HCT116 (cell line): Measurements from ENCODE around the gene SLC6A17. TPM values are rescaled to one million over a fixed set of nuclear protein-coding genes. Genes with fewer than 3 reads are reported as not detected.

ENCODE experiments used
- ATAC-seq: fragments of 200-7000 bp; cut with Tn5 transposase; 2 replicates; pipeline ENCODE4 v1.9.1; 2020; ENCODE audit warnings: mild to moderate bottlenecking, moderate library complexity
- BruUV-seq: library from RNA; stranded (reverse); fragments of 400-500 nt; replicated peaks from 2 replicates; lab custom pipeline; 2021; lab: Mats Ljungman, UMichigan
- CTCF ChIA-PET: fragments of 300-600 bp; sonication (Branson Sonifier 250); formaldehyde crosslinking; loops from one replicate; lab custom pipeline; 2021; ENCODE audit warnings: antibody characterized with exemption; lab: Charles Lee
- POLR2A ChIA-PET: fragments of 300-600, 350-600 bp; sonication (Branson Sonifier 250); formaldehyde crosslinking; loops from one replicate; lab custom pipeline; 2021; ENCODE audit warnings: antibody characterized with exemption; lab: Charles Lee
- RAD21 ChIA-PET, 2 experiments: fragments of 300-600 bp; sonication (Branson Sonifier 250); formaldehyde crosslinking; loops; one replicate each; lab custom pipeline; 2023; ENCODE audit warnings: low total read pairs in 2 of 2; ENCODE audit not compliant: uncharacterized antibody in 2 of 2, unreplicated experiment in 2 of 2, low non-redundant PET in 1 of 2; lab: Charles Lee
- DNase-seq: peaks from one replicate; pipeline ENCODE4 v3.0.0-alpha.2; 2010; ENCODE audit warnings: low read depth, low spot score
- H2AFZ ChIP-seq: fragments of 200-600 bp; shearing (Covaris generic), sonication (generic); 2 replicates; pipeline ENCODE4 v1.6.1; 2017; ENCODE audit warnings: low read depth, mixed run types, mixed read lengths, antibody characterized with exemption, low read length; ENCODE audit not compliant: poor library complexity, severe bottlenecking
- H3K27ac ChIP-seq: 2 replicates; pipeline ENCODE4 v1.5.1; 2012; ENCODE audit warnings: low read depth, low read length
- H3K27me3 ChIP-seq: fragments of 200-600 bp; sonication (generic); 2 replicates; pipeline ENCODE4 v1.6.1; 2016; ENCODE audit warnings: mixed run types, low read length, mixed read lengths; ENCODE audit not compliant: insufficient read depth
- H3K36me3 ChIP-seq, 2 experiments: fragments of 200-500 bp in 1 of 2; fragments of 200-600 bp in 1 of 2; sonication (Bioruptor generic) in 1 of 2; sonication (generic) in 1 of 2; 2 replicates each; pipeline versions ENCODE4 v1.5.1 to v1.6.1; 2014 to 2016; ENCODE audit warnings: low read length in 2 of 2, inconsistent platforms in 1 of 2, mixed read lengths in 1 of 2, mixed run types in 1 of 2; ENCODE audit not compliant: insufficient read depth in 2 of 2, control insufficient read depth in 1 of 2
- H3K4me1 ChIP-seq, 2 experiments: fragments of 200-600 bp in 1 of 2; sonication (generic) in 1 of 2; 2 replicates each; pipeline versions ENCODE4 v1.5.1 to v1.6.1; 2012 to 2017; ENCODE audit warnings: low read length in 2 of 2, inconsistent platforms in 1 of 2, mild to moderate bottlenecking in 1 of 2, mixed read lengths in 1 of 2, mixed run types in 1 of 2, moderate library complexity in 1 of 2; ENCODE audit not compliant: insufficient read depth in 2 of 2, control insufficient read depth in 1 of 2
- H3K4me2 ChIP-seq: fragments of 200-600 bp; sonication (generic); 2 replicates; pipeline ENCODE4 v1.6.1; 2017; ENCODE audit warnings: mixed run types, low read length, mixed read lengths
- H3K4me3 ChIP-seq, 2 experiments: fragments of 200-600 bp in 1 of 2; sonication (generic) in 1 of 2; replicated peaks in 1 of 2; 2 replicates each; pipeline ENCODE4 v1.5.1; 2011 to 2016; ENCODE audit warnings: low read length in 2 of 2, control low read depth in 1 of 2, low read depth in 1 of 2, mild to moderate bottlenecking in 1 of 2, mixed read lengths in 1 of 2, mixed run types in 1 of 2
- H3K79me2 ChIP-seq: fragments of 200-600 bp; sonication (generic); 2 replicates; pipeline ENCODE4 v1.6.1; 2017; ENCODE audit warnings: mild to moderate bottlenecking, mixed run types, low read length, moderate library complexity, mixed read lengths; ENCODE audit not compliant: insufficient read depth
- H3K9ac ChIP-seq: fragments of 200-600 bp; sonication (generic); 2 replicates; pipeline ENCODE4 v1.6.1; 2016; ENCODE audit warnings: low read length, mixed read lengths
- H3K9me2 ChIP-seq: fragments of 200-600 bp; sonication (generic), shearing (Covaris generic); 2 replicates; pipeline ENCODE4 v1.6.1; 2017; ENCODE audit warnings: mixed run types, mild to moderate bottlenecking, moderate library complexity; ENCODE audit not compliant: insufficient read depth
- H3K9me3 ChIP-seq, 2 experiments: fragments of 200-500 bp in 1 of 2; fragments of 200-600 bp in 1 of 2; sonication (Bioruptor generic) in 1 of 2; sonication (generic) in 1 of 2; 2 replicates each; pipeline ENCODE4 v1.6.1; 2014 to 2017; ENCODE audit warnings: low read length in 2 of 2, mixed read lengths in 2 of 2, inconsistent platforms in 1 of 2, low read depth in 1 of 2, mild to moderate bottlenecking in 1 of 2, mixed run types in 1 of 2, moderate library complexity in 1 of 2; ENCODE audit not compliant: control insufficient read depth in 1 of 2, insufficient read depth in 1 of 2
- H4K20me1 ChIP-seq: fragments of 200-600 bp; sonication (generic), shearing (Covaris generic); 2 replicates; pipeline ENCODE4 v1.6.1; 2017; ENCODE audit warnings: mixed run types, mild to moderate bottlenecking, moderate library complexity; ENCODE audit not compliant: insufficient read depth
- CBX3 ChIP-seq: IDR thresholded peaks from 2 replicates; pipeline ENCODE4 v1.6.1; 2012; ENCODE audit warnings: low read depth
- EGR1 ChIP-seq: IDR thresholded peaks from 2 replicates; pipeline ENCODE4 v1.6.1; 2012; ENCODE audit warnings: low read depth
- ELF1 ChIP-seq: IDR thresholded peaks from 2 replicates; pipeline ENCODE4 v1.6.1; 2012; ENCODE audit warnings: low read depth, borderline replicate concordance
- EZH2 ChIP-seq: fragments of 200-600 bp; sonication (generic); IDR thresholded peaks from 2 replicates; pipeline ENCODE4 v1.6.1; 2017; ENCODE audit warnings: antibody characterized with exemption, mixed run types
- EZH2phosphoT487 ChIP-seq: fragments of 200-600 bp; IDR thresholded peaks from 2 replicates; pipeline ENCODE4 v1.6.1; 2018; ENCODE audit warnings: antibody characterized with exemption, borderline replicate concordance
- FOSL1 ChIP-seq: IDR thresholded peaks from 2 replicates; pipeline ENCODE4 v1.6.1; 2012; ENCODE audit warnings: low read depth
- JUND ChIP-seq: IDR thresholded peaks from 2 replicates; pipeline ENCODE4 v1.6.1; 2012
- POLR2AphosphoS5 ChIP-seq: IDR thresholded peaks from 2 replicates; pipeline ENCODE4 v1.6.1; 2011; ENCODE audit warnings: mild to moderate bottlenecking, low read depth, low read length, moderate library complexity
- RAD21 ChIP-seq: IDR thresholded peaks from 2 replicates; pipeline ENCODE4 v1.6.1; 2012; ENCODE audit warnings: low read depth, mild to moderate bottlenecking
- SIN3A ChIP-seq: IDR thresholded peaks from 2 replicates; pipeline ENCODE4 v1.6.1; 2012; ENCODE audit warnings: low read depth
- SP1 ChIP-seq: IDR thresholded peaks from 2 replicates; pipeline ENCODE4 v1.6.1; 2012; ENCODE audit warnings: low read depth
- SRF ChIP-seq: IDR thresholded peaks from 2 replicates; pipeline ENCODE4 v1.6.1; 2012; ENCODE audit warnings: low read depth
- TCF7L2 ChIP-seq: IDR thresholded peaks from 2 replicates; pipeline ENCODE4 v1.7.0; 2011; ENCODE audit warnings: borderline replicate concordance, inconsistent platforms; ENCODE audit not compliant: insufficient read depth, insufficient read length; ENCODE audit errors: extremely low read depth
- YY1 ChIP-seq: IDR thresholded peaks from 2 replicates; pipeline ENCODE4 v1.6.1; 2011; ENCODE audit warnings: low read length, low read depth, moderate library complexity, mild to moderate bottlenecking; ENCODE audit not compliant: insufficient replicate concordance; ENCODE audit errors: extremely low read depth
- ZFX ChIP-seq: fragments of 450-650 bp; IDR thresholded peaks from 2 replicates; pipeline ENCODE4 v1.6.1; 2017
- ZNF274 ChIP-seq: fragments of 200-500 bp; sonication (Bioruptor generic); IDR thresholded peaks from 2 replicates; pipeline ENCODE4 v1.6.1; 2014; ENCODE audit warnings: mild to moderate bottlenecking, low read depth, low read length, inconsistent platforms
- intact Hi-C: fragments of 100-400 bp; cut with micrococcal nuclease; formaldehyde crosslinking; loops from 2 replicates; pipeline ENCODE4 v1.10.0; 2022
- total RNA-seq: library from RNA; stranded (reverse); gene quantifications from one replicate; pipeline ENCODE4 v1.2.1, GENCODE V29; 2021; ENCODE audit not compliant: unreplicated experiment
- TF ChIP-seq, protein P1 (sequence below): IDR thresholded peaks from 2 replicates; pipeline ENCODE4 v1.6.1; 2012; ENCODE audit warnings: low read depth
- TF ChIP-seq, protein P2 (sequence below), 3 experiments: fragments of 200-600 bp in 1 of 3; sonication (generic) in 1 of 3; IDR thresholded peaks in 2 of 3; conservative IDR thresholded peaks in 1 of 3; 2 replicates each; pipeline ENCODE4 v1.5.1; 2012 to 2017; ENCODE audit warnings: low read depth in 2 of 3, low read length in 2 of 3, antibody characterized with exemption in 1 of 3, borderline replicate concordance in 1 of 3, control low read depth in 1 of 3, mild to moderate bottlenecking in 1 of 3, mixed read lengths in 1 of 3, mixed run types in 1 of 3, moderate library complexity in 1 of 3; ENCODE audit not compliant: insufficient read depth in 1 of 3

SLC6A17 gene
- total RNA-seq, 1 experiment from 2014 or later = 10.5 TPM

DNA sequence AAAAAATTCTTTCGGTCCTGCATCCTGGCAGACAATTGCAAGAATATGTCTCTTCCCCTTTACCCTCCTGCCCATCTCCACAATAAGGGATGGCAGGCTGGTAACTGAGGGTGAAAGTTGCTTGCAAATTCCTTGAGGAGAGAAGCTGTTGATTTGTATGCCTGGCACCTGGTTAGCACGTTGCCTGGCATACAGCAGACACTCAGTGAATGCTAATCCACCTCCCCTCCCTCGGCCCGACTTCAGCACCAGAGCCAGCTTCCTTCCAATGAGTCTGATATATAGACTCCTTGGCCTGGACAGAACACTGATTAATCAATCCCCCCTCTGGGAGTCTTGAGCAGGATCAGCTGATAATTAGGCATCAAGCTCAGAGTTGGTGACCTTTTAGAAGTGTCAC lies 99.0 kb downstream of the SLC6A17 start:
- POLR2A ChIA-PET = no interaction called here
- Histone ChIP-seq H4K20me1 (no peaks in the 10 kb centered on the region), H3K27ac (no peak overlapping the region), H3K79me2 (no peaks in the 10 kb centered on the region), H3K9me3 (no peaks in the 10 kb centered on the region), H3K27me3 (no peaks in the 10 kb centered on the region), H3K9me2 (no peaks in the 10 kb centered on the region), H3K4me3 (no peak overlapping the region), H3K4me1 (no peaks in the 10 kb centered on the region), H2AFZ (no peak overlapping the region), H3K36me3 (no peaks in the 10 kb centered on the region), H3K4me2 (no peak overlapping the region), H3K9ac (no peak overlapping the region)
- RAD21 ChIA-PET = no interaction called here
- TF ChIP-seq ELF1 (no peak), ZNF274 (no peak), EZH2phosphoT487 (no peak), YY1 (no peak), TCF7L2 (no peak), POLR2AphosphoS5 (no peak), EZH2 (no peak), FOSL1 (no peak), SRF (no peak), CBX3 (no peak), RAD21 (no peak), EGR1 (no peak), JUND (no peak), SP1 (no peak)
- CTCF ChIA-PET = no interaction called here
- intact Hi-C loops = no loop called here
- BruUV-seq = no TSS peak
- DNase-seq = no peak
- ATAC-seq = no peak

DNA sequence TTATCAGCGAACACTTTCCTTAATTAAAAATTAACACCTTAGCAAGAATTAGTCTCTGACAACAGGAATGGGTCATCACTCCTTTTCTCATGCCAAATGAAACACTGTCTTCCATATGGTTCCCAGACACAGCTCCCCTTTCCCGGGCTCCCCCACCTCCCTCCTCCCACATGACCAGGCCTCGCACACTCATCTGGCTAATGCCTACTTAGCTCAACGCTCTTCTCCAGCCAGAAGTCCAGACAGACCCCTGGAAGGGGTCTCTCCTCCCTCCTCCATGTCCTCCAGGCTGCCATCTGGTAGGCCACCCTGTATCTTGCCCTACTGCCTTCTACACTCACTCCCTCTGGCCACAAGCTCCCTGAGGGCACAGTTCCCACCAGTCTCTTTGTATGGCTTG lies 99.7 kb downstream of the SLC6A17 start:
- Histone ChIP-seq H3K27me3 (no peaks in the 10 kb centered on the region), H3K4me2 (no peak overlapping the region), H3K27ac (no peak overlapping the region), H3K79me2 (no peaks in the 10 kb centered on the region), H3K36me3 (no peaks in the 10 kb centered on the region), H3K9ac (no peak overlapping the region), H2AFZ (no peak overlapping the region), H3K9me3 (no peaks in the 10 kb centered on the region), H4K20me1 (no peaks in the 10 kb centered on the region), H3K4me1 (no peaks in the 10 kb centered on the region), H3K4me3 (no peak overlapping the region), H3K9me2 (no peaks in the 10 kb centered on the region)
- no TSS peak for BruUV-seq
- no peak for ATAC-seq
- CTCF ChIA-PET = no interaction called here
- DNase-seq = no peak
- intact Hi-C loops = no loop called here
- POLR2A ChIA-PET = no interaction called here
- RAD21 ChIA-PET = no interaction called here
- TF ChIP-seq EZH2phosphoT487 (no peak), SIN3A (no peak), ELF1 (no peak), ZFX (no peak)
- TF ChIP-seq, protein P1, sequence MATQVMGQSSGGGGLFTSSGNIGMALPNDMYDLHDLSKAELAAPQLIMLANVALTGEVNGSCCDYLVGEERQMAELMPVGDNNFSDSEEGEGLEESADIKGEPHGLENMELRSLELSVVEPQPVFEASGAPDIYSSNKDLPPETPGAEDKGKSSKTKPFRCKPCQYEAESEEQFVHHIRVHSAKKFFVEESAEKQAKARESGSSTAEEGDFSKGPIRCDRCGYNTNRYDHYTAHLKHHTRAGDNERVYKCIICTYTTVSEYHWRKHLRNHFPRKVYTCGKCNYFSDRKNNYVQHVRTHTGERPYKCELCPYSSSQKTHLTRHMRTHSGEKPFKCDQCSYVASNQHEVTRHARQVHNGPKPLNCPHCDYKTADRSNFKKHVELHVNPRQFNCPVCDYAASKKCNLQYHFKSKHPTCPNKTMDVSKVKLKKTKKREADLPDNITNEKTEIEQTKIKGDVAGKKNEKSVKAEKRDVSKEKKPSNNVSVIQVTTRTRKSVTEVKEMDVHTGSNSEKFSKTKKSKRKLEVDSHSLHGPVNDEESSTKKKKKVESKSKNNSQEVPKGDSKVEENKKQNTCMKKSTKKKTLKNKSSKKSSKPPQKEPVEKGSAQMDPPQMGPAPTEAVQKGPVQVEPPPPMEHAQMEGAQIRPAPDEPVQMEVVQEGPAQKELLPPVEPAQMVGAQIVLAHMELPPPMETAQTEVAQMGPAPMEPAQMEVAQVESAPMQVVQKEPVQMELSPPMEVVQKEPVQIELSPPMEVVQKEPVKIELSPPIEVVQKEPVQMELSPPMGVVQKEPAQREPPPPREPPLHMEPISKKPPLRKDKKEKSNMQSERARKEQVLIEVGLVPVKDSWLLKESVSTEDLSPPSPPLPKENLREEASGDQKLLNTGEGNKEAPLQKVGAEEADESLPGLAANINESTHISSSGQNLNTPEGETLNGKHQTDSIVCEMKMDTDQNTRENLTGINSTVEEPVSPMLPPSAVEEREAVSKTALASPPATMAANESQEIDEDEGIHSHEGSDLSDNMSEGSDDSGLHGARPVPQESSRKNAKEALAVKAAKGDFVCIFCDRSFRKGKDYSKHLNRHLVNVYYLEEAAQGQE = no peak
- TF ChIP-seq, protein P2, sequence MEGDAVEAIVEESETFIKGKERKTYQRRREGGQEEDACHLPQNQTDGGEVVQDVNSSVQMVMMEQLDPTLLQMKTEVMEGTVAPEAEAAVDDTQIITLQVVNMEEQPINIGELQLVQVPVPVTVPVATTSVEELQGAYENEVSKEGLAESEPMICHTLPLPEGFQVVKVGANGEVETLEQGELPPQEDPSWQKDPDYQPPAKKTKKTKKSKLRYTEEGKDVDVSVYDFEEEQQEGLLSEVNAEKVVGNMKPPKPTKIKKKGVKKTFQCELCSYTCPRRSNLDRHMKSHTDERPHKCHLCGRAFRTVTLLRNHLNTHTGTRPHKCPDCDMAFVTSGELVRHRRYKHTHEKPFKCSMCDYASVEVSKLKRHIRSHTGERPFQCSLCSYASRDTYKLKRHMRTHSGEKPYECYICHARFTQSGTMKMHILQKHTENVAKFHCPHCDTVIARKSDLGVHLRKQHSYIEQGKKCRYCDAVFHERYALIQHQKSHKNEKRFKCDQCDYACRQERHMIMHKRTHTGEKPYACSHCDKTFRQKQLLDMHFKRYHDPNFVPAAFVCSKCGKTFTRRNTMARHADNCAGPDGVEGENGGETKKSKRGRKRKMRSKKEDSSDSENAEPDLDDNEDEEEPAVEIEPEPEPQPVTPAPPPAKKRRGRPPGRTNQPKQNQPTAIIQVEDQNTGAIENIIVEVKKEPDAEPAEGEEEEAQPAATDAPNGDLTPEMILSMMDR (IDR thresholded peaks at IDR 0.05 in 2 of 3, conservative IDR thresholded peaks at IDR 0.05 in 1 of 3; ENCODE audit: borderline replicate concordance in 1 of 3, insufficient read depth in 1 of 3, low read depth in 2 of 3, low read length in 2 of 3) = no peak
